CD8-positive, alpha-beta memory T cell (primary cell): ENCODE data around the gene NAA16. TPM values are rescaled to one million over a fixed set of nuclear protein-coding genes. Genes with fewer than 3 reads are reported as not detected.

Experiments used
- CTCF ChIA-PET: fragments of 350-600 bp; sonication (Branson Sonifier 250); formaldehyde crosslinking; loops from one replicate; lab custom pipeline; 2021; ENCODE audit warnings: antibody characterized with exemption; lab: Charles Lee
- POLR2A ChIA-PET: fragments of 350-600 bp; sonication (Branson Sonifier 250); formaldehyde crosslinking; loops from one replicate; lab custom pipeline; 2021; ENCODE audit warnings: antibody characterized with exemption; lab: Charles Lee
- DNase-seq, 5 donors: peaks; one replicate each; pipeline versions ENCODE4 v3.0.0 to v3.0.0-alpha.2; 2020 to 2022; ENCODE audit warnings: mixed read lengths in 1 of 5
- H3K27ac ChIP-seq: one replicate; pipeline ENCODE4 v1.7.0; 2013; ENCODE audit warnings: low read depth, mild to moderate bottlenecking, low read length, moderate library complexity
- H3K27me3 ChIP-seq: 2 replicates; pipeline ENCODE4 v1.7.0; 2013; ENCODE audit warnings: low read length, mild to moderate bottlenecking; ENCODE audit not compliant: insufficient read depth, poor library complexity, severe bottlenecking
- H3K36me3 ChIP-seq: 2 replicates; pipeline ENCODE4 v1.7.0; 2013; ENCODE audit warnings: mild to moderate bottlenecking, low read length, moderate library complexity; ENCODE audit not compliant: insufficient read depth
- H3K4me1 ChIP-seq: 2 replicates; pipeline ENCODE4 v1.7.0; 2013; ENCODE audit warnings: mild to moderate bottlenecking, low read length, moderate library complexity; ENCODE audit not compliant: insufficient read depth
- H3K4me3 ChIP-seq: 2 replicates; pipeline ENCODE4 v1.7.0; 2013; ENCODE audit warnings: mild to moderate bottlenecking, low read length
- H3K9me3 ChIP-seq: 2 replicates; pipeline ENCODE4 v1.7.0; 2013; ENCODE audit warnings: mild to moderate bottlenecking, low read length
- H3K27ac Mint-ChIP-seq, 8 donors: one replicate each; pipeline ENCODE4 v1.8.0; 2020 to 2021; ENCODE audit warnings: mixed read lengths in 8 of 8, mild to moderate bottlenecking in 6 of 8, inconsistent platforms in 3 of 8, moderate library complexity in 3 of 8
- H3K27me3 Mint-ChIP-seq, 2 donors: one replicate each; pipeline ENCODE4 v1.8.0; 2020 to 2021; ENCODE audit warnings: mixed read lengths in 2 of 2, mild to moderate bottlenecking in 1 of 2, moderate library complexity in 1 of 2
- H3K36me3 Mint-ChIP-seq, 3 donors: one replicate each; pipeline ENCODE4 v1.8.0; 2020 to 2021; ENCODE audit warnings: mixed read lengths in 3 of 3, inconsistent platforms in 1 of 3, mild to moderate bottlenecking in 1 of 3
- H3K4me1 Mint-ChIP-seq, 3 donors: one replicate each; pipeline ENCODE4 v1.8.0; 2020 to 2021; ENCODE audit warnings: mixed read lengths in 3 of 3, inconsistent platforms in 1 of 3, mild to moderate bottlenecking in 1 of 3
- H3K4me3 Mint-ChIP-seq, 7 donors: one replicate each; pipeline ENCODE4 v1.8.0; 2020 to 2021; ENCODE audit warnings: mixed read lengths in 7 of 7, mild to moderate bottlenecking in 6 of 7, moderate library complexity in 4 of 7, inconsistent platforms in 2 of 7
- H3K9me3 Mint-ChIP-seq, 5 donors: one replicate each; pipeline ENCODE4 v1.8.0; 2020 to 2022; ENCODE audit warnings: mixed read lengths in 5 of 5, mild to moderate bottlenecking in 3 of 5, moderate library complexity in 2 of 5, inconsistent platforms in 1 of 5
- polyA plus RNA-seq: library from polyadenylated mRNA; unstranded; fragments of 300-500 nt; fragmentation: Illumina TruSeq; gene quantifications from one replicate; pipeline ENCODE4 v1.2.3, GENCODE V29; 2021
- total RNA-seq, 2 experiments: library from RNA; stranded (reverse); gene quantifications; one replicate each; pipeline ENCODE4 v1.2.3, GENCODE V29; 2021

The NAA16 gene
- total and polyA plus RNA-seq, 3 experiments from 2014 or later = 17.0 to 24.0 (median 23.3) TPM

DNA sequence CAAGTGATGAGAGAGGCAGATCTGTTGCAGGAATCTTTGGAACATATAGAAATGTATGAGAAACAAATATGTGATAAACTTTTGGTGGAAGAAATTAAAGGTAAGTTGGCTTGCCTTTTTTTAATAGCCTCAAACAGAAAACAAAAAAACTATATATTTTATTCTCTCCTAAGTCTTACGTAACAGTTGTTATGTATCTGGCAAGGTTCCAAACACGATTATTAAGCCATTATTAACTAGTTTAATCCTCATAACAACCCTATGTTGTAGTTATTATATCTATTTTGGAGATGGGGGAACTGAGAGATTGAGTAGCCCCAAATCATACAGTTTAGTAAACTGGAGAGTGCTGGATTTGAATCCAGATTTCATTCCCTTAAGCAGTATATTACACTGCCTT lies 14.7 kb downstream of the NAA16 start:
- peak overlapping the region in 2 of 8 donors; percentile 42 to 50 for H3K27ac Mint-ChIP-seq
- DNase-seq = no peak
- Histone ChIP-seq H3K9me3 (no peaks in the 10 kb centered on the region), H3K27ac (no peak overlapping the region), H3K4me3 (no peak overlapping the region), H3K4me1 (peaks cover 13% of the 10 kb centered on the region), H3K27me3 (no peaks in the 10 kb centered on the region), H3K36me3 (peaks cover 13% of the 10 kb centered on the region)
- ChIA-PET CTCF (no interaction called here), POLR2A (no interaction called here)
- peaks cover 4 to 69% (median 22%) of the 10 kb centered on the region in 3 donors for H3K36me3 Mint-ChIP-seq
- H3K4me3 Mint-ChIP-seq = no peak overlapping the region
- H3K9me3 Mint-ChIP-seq = no peaks in the 10 kb centered on the region
- peaks cover 44 to 53% (median 51%) of the 10 kb centered on the region in 3 donors for H3K4me1 Mint-ChIP-seq
- no peaks in the 10 kb centered on the region for H3K27me3 Mint-ChIP-seq

DNA sequence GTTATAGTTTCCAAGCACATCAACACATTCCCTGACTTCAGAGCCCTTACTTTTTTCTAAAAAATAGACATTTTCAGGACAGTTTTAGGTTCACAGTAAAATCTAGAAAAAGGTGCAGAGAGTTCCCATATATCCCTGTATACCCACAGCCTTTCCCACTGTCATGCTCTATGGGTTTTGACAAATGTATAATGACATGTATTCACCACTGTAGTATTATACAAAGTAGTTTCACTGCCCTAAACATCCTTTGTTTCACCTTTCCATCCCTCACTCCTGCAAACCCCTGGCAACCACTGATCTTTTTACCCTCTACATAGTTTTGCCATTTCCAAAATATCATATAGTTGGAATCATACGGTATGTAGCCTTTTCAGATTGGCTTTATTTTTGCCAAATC lies 15.6 kb downstream of the NAA16 start:
- H3K36me3 Mint-ChIP-seq = peaks cover 7 to 69% (median 25%) of the 10 kb centered on the region in 3 donors

DNA sequence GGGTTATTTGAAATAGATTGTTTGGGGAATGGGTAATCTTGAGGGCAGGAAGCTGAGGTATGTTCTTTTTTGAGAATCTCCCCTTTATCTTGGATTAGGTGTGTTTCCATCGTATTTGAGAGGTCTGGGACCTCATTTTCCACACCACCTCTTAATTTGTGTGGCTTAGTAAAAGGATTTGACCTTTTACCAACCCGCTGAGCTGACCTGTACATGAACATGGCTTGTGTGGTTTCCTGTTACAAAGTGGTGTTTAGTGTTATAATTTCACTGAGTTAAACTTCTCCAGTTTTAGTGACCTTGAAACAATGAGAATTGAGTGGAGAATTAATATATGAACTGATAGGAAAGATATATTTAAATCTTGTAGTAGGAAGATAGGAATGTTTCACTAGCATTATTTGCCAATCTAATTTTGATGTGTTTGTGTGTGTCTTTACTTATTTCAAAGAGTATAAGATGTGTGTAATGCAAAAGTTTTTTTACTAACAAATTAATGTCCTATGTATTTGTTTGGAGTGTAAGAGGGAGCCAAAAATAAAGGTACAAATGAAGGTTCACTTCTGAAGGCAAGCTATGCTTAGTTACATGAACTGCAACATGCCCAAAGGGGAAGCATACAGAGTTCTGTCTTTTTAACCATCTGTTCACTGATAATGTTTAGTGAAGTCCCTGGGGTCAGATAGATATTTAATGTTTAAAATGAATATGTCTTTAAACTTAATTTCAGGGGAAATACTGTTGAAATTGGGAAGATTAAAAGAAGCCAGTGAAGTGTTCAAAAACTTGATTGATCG lies 17.1 kb downstream of the NAA16 start:
- CTCF ChIA-PET = no interaction called here
- H3K36me3 Mint-ChIP-seq = peaks cover 3 to 68% (median 20%) of the 10 kb centered on the region in 3 donors
- Histone ChIP-seq H3K4me1 (peaks cover 13% of the 10 kb centered on the region), H3K4me3 (no peak overlapping the region), H3K9me3 (no peaks in the 10 kb centered on the region), H3K36me3 (peaks cover 13% of the 10 kb centered on the region), H3K27me3 (no peaks in the 10 kb centered on the region), H3K27ac (no peak overlapping the region)
- POLR2A ChIA-PET = interaction anchor here (1.7 kb wide), 1 partner anchor 16 kb away, joined by 3 read pairs; no protein-coding TSS in a partner anchor
- no peaks in the 10 kb centered on the region for H3K27me3 Mint-ChIP-seq
- peaks cover 39 to 64% (median 48%) of the 10 kb centered on the region in 3 donors for H3K4me1 Mint-ChIP-seq
- peak overlapping the region in 4 of 7 donors; percentile 1 to 9 (median 5) for H3K4me3 Mint-ChIP-seq
- peak overlapping the region in 6 of 8 donors; percentile 1 to 88 (median 36) for H3K27ac Mint-ChIP-seq
- no peak for DNase-seq
- H3K9me3 Mint-ChIP-seq = no peaks in the 10 kb centered on the region

More for the DNA sequence above, 15.6 kb downstream of the NAA16 start:
- Mint-ChIP-seq H3K9me3 (no peaks in the 10 kb centered on the region), H3K27me3 (no peaks in the 10 kb centered on the region), H3K27ac (peak overlapping the region in 3 of 8 donors; percentile 1 to 58 (median 45)), H3K4me1 (peaks cover 47 to 58% (median 55%) of the 10 kb centered on the region in 3 donors), H3K4me3 (no peak overlapping the region)
- H3K36me3 ChIP-seq = peaks cover 13% of the 10 kb centered on the region
- no peaks in the 10 kb centered on the region for H3K27me3 ChIP-seq
- peaks cover 13% of the 10 kb centered on the region for H3K4me1 ChIP-seq
- ChIA-PET POLR2A (no interaction called here), CTCF (no interaction called here)
- DNase-seq = no peak
- no peak overlapping the region for H3K27ac ChIP-seq
- no peaks in the 10 kb centered on the region for H3K9me3 ChIP-seq
- H3K4me3 ChIP-seq = no peak overlapping the region

DNA sequence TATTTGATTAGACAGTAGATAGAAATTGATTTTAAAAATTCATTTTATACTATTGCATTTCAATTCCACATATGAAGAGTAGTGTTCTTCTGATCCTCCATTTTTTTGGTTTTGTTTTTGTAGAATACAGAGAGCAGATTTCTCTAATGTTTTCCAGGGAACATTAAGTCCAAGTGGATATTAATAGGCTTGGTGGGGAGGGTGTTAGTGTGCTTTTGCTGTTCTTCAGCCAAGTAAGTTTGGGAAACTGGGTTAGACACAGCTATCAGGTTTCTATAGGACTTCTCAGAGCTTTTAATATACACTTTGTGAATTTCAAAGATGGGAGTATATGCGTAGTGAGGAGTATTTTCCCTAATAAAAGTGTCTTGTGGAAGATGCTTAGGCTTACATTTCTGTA lies 21.8 kb downstream of the NAA16 start:
- Mint-ChIP-seq H3K9me3 (no peaks in the 10 kb centered on the region), H3K27ac (no peak overlapping the region), H3K4me3 (no peak overlapping the region), H3K27me3 (no peaks in the 10 kb centered on the region), H3K36me3 (peaks cover 11 to 66% (median 25%) of the 10 kb centered on the region in 3 donors), H3K4me1 (peaks cover 33 to 72% (median 37%) of the 10 kb centered on the region in 3 donors)
- CTCF ChIA-PET = interaction anchor here (0.8 kb wide), 1 partner anchor 8 kb away, joined by 3 read pairs; no protein-coding TSS in a partner anchor
- POLR2A ChIA-PET = no interaction called here
- DNase-seq = no peak
- H3K9me3 ChIP-seq = no peaks in the 10 kb centered on the region
- H3K36me3 ChIP-seq = peaks cover 11% of the 10 kb centered on the region
- peaks cover 6% of the 10 kb centered on the region for H3K4me1 ChIP-seq
- H3K27ac ChIP-seq = no peak overlapping the region
- H3K4me3 ChIP-seq = no peak overlapping the region
- no peaks in the 10 kb centered on the region for H3K27me3 ChIP-seq

DNA sequence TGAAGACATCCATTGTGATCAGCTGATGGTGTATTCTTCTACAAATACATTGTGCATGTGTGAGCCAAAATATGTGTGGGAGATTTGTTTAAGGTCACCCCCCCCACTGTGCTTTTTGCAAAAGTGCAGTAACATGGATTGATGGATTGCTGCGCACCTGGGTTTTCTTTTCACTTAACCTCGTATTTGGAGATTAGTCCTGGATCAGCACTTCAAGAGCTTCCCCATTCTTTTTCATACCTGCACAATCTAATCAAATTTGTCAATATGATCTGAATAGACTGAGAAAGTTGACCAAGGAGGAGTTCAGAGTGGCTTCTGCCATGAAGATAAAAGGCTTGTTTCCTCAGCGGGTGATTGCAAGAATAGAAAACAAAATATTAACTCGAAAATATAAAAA lies 23.7 kb downstream of the NAA16 start:
- no peak for DNase-seq
- Mint-ChIP-seq H3K9me3 (no peaks in the 10 kb centered on the region), H3K27me3 (no peaks in the 10 kb centered on the region), H3K4me3 (no peak overlapping the region), H3K36me3 (peaks cover 11 to 66% (median 21%) of the 10 kb centered on the region in 3 donors), H3K27ac (no peak overlapping the region), H3K4me1 (peaks cover 24 to 62% (median 25%) of the 10 kb centered on the region in 3 donors)
- ChIA-PET POLR2A (interaction anchor here (0.6 kb wide), 1 partner anchor 11 kb away, joined by 22 read pairs; no protein-coding TSS in a partner anchor), CTCF (no interaction called here)
- H3K4me1 ChIP-seq = no peaks in the 10 kb centered on the region
- no peaks in the 10 kb centered on the region for H3K27me3 ChIP-seq
- no peak overlapping the region for H3K4me3 ChIP-seq
- peaks cover 11% of the 10 kb centered on the region for H3K36me3 ChIP-seq
- no peaks in the 10 kb centered on the region for H3K9me3 ChIP-seq
- H3K27ac ChIP-seq = no peak overlapping the region

DNA sequence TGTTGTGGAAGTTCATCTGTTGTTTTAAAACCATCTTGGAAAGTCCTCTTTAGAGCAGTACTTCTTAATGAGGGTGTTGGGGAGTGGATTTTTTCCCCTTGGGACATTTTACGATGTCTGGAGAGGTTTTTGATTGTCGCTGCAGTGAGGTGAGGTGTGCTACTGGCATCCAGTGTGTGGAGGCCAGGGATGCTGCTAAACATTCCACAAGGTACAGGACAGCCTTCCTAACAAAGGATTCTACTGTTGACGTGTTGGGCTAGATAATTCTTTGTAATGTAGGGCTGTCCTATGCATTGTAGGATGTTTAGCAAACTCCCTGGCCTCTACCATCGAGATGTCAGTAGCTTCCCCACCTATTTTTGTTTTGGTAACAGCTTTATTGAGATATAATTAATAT lies 33.3 kb downstream of the NAA16 start:
- CTCF ChIA-PET = interaction anchor here (1.0 to 1.4 kb wide), 3 partner anchors 8 to 316 kb away, joined by 3 to 4 read pairs (median 3); no protein-coding TSS in a partner anchor
- Mint-ChIP-seq H3K9me3 (no peaks in the 10 kb centered on the region), H3K27me3 (no peaks in the 10 kb centered on the region), H3K4me3 (peak overlapping the region in 3 of 7 donors; percentile 3 to 28 (median 23)), H3K36me3 (peaks cover 10 to 67% (median 24%) of the 10 kb centered on the region in 3 donors), H3K27ac (peak overlapping the region in 7 of 8 donors; percentile 48 to 92 (median 82)), H3K4me1 (peaks cover 56 to 71% (median 64%) of the 10 kb centered on the region in 3 donors)
- no peak overlapping the region for H3K27ac ChIP-seq
- POLR2A ChIA-PET = no interaction called here
- H3K4me3 ChIP-seq = no peak overlapping the region
- peaks cover 15% of the 10 kb centered on the region for H3K4me1 ChIP-seq
- DNase-seq = no peak
- no peaks in the 10 kb centered on the region for H3K9me3 ChIP-seq
- H3K27me3 ChIP-seq = no peaks in the 10 kb centered on the region
- H3K36me3 ChIP-seq = peaks cover 6% of the 10 kb centered on the region

DNA sequence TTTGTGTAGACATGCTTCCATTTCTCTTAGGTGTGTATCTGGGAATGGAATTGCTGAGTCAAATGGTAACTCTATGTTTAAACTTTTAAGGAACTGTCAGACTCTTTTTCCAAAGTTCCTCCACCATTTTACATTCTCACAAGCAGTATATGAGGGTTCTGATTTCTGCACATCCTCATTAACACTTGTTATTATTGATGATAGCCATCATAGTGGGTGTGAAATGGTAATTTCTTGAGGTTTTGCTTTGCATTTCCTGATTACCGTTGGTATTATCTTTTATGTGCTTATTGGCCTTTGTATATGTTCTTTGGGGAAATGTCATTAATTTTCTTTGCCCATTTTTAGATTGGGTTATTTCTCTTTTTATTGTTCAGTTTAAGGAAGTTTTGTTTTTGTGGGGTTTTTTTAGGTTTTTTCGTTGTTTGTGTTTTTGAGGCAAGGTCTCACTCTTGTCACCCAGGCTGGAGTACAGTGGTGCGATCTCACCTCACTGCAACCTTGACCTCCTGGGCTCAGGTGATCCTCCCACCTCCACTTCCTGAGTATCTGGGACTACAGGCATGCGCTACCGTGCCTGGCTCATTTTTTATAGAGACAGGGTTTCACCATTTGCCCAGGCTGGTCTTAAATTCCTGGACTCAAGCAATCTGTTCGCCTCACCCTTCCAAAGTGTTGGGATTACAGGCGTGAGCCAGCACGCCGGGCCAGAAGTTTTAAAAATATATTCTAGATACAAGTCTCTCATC lies 34.3 kb downstream of the NAA16 start:
- ChIA-PET POLR2A (no interaction called here), CTCF (no interaction called here)
- no peaks in the 10 kb centered on the region for H3K9me3 Mint-ChIP-seq
- peaks cover 54 to 67% (median 61%) of the 10 kb centered on the region in 3 donors for H3K4me1 Mint-ChIP-seq
- peak overlapping the region; percentile 22 for H3K4me3 ChIP-seq
- H3K4me1 ChIP-seq = peaks cover 15% of the 10 kb centered on the region
- no peaks in the 10 kb centered on the region for H3K9me3 ChIP-seq
- peaks cover 6% of the 10 kb centered on the region for H3K36me3 ChIP-seq
- no peak for DNase-seq
- peak overlapping the region in 6 of 7 donors; percentile 40 to 72 (median 62) for H3K4me3 Mint-ChIP-seq
- no peaks in the 10 kb centered on the region for H3K27me3 Mint-ChIP-seq
- peaks cover 10 to 60% (median 21%) of the 10 kb centered on the region in 3 donors for H3K36me3 Mint-ChIP-seq
- peak overlapping the region; percentile 71 to 97 (median 84) for H3K27ac Mint-ChIP-seq
- no peak overlapping the region for H3K27ac ChIP-seq
- H3K27me3 ChIP-seq = no peaks in the 10 kb centered on the region
